Ecto neural progenitor cell (in vitro differentiated cells): ENCODE results near the gene SBDS.
A peak's percentile ranks its signal among the peaks of the same experiment; 100 is the strongest.
"Not testable (repeated sequence)": the region's sequence is repeated elsewhere in the genome, so short reads cannot be mapped to it uniquely, and the experiment has no call there.

Experiments
- DNase-seq: peaks from one replicate; pipeline ENCODE4 v3.0.0-alpha.2; 2018; ENCODE audit warnings: low spot score

SBDS gene

DNA sequence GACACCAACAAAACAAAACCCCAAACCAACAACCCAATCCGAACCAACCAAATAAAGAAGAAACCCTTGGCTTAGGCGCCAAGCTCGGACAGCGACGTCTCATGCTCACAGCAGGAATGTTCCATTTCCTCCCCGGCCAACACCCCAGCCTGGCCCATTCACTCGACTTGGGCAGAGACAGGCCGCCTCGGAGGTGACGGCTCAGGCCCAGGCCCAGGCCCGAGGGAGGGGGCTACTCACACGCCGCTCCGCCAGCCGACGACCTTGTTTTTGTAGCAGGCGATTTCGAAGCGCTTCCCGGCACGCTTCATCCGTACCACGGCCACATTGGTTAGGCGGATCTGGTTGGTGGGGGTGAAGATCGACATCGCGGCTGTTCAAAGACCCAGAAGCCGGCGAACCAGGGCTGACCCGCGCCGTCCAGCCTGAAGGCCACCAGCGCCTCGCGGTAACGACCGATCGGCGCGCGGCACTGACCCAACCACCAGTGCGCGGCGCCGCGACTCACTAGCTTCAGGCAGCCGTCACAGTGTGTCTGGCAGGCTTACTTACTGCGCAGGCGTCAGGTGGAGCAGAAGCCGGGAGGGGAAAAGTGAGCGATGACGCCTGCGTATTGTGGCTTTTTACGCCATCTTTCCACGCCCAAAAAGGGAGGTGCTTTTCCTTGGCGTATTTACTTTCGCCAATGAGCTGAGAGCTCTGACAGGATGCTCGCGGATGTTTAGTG lies at the start of gene SBDS:
SBDS (minus strand) TSS at position 537 of the 727 bp plus-strand sequence; CDS start at position 368, 169 bp downstream.
- DNase-seq: peak; percentile 94

DNA sequence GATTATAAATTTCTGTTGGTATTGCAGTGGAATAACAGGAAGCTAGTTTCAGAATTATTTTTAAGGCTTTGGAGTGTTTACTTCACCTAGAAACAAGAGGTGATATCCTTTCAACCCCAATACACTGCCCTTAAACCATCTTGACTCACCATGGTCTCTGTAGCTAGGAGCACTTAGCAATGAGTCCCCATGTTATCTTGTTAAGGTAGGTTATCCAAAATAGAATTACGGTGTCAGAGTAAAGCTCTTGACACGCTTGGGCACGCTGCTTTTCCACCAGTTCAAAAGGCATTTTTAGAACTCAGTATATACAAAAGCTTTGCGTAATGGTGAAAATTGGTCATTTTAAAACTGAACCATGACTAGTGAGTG lies 48.2 kb upstream of the SBDS start:
- not testable (repeated sequence) for DNase-seq

DNA sequence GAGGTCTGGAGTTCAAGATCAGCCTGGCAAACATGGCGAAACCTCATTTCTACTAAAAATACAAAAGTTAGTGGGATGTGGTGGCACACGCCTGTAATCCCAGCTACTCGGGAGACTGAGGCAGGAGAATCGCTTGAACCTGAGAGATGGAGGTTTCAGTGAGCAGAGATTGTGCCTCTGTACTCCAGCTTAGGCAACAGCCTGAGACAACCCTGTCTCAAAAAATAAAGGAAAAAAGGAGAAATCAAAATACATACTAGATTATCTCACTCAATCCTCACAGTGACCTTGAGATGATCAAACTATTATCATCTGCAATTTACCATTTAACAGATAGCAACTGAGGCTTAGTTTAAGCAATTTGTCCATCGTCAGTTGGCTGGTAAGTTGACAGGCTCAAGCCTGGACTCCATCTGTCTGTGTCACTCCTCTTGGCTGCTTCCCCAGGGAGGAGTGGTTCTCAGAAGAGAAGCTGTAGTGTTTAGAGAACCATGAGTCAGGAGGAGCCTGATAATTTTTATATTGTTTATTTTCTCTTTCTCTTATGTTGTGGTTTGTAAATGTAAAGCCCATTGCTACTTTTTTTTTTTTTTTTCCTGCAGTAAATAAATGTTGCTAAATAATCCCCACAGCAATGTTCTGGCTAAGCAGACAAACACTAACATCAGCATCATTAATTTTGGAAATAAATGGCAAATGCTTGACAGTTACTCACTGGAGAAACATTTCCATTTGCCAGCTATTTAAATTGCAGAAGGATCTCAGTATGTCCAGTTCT lies 47.6 kb upstream of the SBDS start:
- not testable (repeated sequence) for DNase-seq

DNA sequence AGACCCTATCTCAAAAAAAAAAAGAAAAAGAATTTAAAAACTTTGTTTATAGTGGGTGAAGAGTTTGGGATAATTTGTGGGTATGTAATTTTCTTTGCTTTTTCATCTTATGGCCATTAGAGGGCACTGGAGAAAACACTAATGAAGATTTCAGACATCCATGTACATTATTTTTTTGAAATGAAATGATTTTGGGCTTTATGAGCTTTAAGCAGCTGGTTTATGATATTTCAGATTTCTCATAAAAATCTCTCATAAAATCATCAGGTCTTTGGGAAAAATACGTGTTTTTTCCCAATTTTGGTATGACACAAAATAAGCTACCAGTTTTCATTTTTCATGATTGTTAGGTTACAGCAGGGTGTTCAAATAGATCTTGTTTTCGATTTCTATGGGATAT lies 45.4 kb upstream of the SBDS start:
- not testable (repeated sequence) for DNase-seq

DNA sequence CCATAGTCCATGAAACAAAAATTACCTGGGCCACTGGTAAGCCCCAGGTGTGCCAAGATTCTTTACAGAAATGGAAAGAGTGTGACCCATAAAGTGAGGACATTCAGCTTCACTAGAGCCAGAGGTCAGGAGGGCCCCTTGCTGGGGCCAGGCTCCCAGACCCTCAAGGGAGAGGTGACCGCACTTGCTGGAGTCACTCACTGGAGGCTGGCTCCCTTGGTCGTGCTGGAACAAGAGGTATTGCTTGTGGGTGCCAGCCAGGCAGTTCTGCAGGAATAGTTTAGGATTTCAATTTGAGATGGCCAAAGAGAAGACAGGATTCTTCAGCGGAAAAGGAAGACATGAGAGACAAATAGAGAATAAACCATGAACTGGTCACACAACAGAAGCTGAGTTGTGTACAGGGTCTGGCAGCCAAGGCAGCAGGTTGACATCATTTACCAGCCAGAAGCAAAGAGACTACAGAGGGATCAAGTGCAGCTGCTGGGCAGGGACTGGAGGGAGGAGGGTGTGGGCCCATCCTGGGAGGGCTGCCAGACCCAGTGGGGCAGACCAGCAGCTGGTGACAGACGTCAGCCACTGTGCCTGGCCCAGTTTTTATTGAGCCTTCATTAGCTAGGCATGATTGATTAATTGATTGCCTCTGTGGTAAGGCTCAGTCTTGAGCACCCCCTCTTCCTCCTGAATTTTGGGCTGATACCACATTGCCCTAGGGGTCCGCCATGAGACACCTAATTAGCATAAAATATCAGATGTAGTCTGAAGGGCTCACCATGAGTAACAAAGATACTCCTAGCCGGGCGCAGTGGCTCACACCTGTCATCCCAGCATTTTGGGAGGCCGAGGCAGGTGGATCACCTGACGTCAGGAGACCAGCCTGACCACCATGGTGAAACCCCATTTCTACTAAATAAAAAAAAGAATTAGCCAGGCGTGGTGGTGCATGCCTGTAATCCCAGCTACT lies 41.3 kb upstream of the SBDS start:
- not testable (repeated sequence) for DNase-seq

DNA sequence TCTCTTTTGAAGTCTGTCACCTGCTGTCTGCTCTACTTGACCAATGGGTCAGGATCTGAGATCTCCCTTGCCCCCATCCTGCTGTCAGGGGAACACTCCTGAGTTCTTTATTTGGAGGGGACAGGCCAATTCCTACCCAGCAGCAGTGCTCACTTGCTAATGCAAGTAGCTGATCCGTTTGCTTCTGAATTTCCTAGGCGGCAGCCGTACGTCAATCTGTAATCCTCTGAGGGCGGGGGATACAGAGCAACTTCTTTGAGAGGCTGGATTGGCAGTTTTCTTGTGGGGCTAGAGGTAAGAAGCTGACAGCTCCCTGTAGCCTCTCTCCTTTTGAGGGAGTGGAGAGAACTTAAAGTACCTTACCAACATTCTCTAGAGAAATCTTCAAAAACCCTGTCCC lies 37.9 kb upstream of the SBDS start:
- no peak for DNase-seq

DNA sequence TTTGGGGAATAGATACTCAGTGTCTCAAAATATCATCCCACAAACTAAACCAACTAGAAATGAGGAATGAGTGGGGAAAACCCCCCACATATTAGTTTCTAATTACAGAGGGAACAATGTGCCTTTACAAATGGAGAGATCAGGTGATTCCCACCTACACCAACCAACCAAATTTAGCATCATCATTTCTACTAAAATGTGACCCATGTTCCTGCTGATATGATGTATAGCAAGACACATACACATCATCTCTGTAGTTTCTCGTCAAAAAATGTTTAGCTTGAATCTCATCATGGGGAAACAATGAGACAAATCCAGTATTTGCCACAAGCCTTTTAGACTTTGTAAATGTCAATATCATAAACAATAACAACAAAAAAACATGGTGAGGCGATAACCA lies 36.3 kb upstream of the SBDS start:
- DNase-seq: not testable (repeated sequence)

DNA sequence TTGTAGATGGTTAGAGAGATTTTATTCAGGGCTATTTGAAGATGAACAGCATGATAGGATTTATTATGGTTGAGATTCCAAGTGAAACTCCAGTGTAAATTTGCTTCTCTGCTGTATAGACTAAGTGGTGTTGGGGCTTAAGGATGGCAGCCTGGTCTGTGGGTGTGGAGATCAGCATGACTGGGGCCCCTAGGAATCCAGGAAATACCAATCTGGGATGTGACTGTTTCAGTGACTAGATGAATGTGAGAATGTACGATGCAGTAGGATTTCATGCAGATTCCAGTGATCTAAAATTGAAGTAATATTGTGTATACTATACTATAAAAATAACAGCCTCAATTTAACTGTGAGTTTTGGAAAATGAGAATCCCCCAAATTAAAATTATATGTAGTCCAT lies 30.1 kb upstream of the SBDS start:
- DNase-seq: not testable (repeated sequence)

DNA sequence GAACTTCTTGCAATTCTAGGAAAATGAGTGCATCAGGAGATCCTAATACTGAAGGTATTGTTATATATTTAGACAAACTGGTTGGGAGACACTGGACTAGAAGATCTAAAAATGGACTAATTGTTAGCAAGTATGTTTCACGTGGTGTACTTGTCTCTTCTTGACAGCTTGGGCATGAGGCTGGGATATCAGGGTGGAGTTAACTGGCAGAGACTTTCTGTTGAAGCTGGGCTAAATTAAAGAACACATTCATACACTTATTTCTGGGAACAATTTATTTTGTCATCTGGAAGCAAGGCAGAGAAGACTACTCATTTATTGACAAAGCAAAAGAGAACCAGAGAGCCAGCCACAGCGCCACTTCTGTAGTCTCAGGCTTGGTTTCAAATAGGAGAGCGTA lies 27.1 kb upstream of the SBDS start:
- DNase-seq: no peak

DNA sequence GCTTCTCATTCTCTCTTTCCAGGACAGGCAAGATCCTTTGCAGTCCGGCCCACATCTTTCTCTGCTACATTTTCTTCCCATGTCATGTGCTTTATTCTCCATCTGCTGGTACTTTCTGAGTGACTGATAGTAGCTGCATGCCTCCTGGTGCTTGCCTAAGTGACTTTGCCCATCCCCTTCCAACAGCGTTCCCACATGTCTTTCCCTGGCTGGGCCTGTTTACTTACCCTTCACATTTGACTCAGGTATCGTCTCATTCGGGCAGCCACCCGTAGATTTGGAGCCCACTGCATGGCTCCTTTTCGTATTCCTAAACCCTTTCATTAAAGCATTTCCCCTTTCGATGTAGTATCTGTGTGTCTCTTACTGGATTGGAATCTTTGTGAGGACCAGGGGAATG lies 25.9 kb upstream of the SBDS start:
- DNase-seq: no peak

DNA sequence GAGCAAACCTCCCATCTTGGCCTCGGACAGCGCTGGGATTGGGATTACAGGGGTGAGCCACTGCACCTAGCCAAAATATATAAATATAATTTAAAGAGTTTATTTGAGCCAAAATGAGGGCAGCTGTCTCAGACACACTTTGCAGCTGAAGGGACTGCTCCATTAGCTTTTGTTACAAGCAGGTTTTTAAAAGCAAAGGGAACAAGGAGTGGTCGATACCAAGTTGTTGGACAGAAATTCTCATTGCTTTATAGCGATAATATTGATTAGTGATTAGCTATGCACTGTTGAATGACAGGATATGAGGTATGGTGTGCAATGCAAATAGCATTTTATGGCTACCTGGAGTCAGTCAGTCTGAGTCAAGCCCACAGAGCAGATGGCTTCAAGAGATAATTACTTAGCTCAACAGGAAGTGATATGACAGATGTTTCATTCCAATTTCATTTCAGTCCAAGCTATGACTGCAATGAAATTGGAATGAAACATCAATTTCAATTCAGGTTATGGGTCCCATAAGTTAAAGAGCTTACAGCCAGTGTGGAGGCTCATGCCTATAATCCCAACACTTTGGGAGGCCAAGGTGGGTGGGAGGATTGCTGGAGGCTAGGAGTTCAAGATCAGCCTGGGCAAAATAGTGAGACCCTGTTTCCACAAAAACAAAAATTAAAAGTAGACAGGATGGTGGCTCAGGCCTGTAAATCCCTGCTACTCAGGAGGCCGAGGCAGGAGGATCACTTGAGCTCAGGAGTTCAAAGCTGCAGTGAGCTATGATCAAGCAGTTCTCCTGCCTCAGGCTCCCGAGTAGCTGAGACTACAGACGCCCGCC lies 24.4 kb upstream of the SBDS start:
- no peak for DNase-seq

DNA sequence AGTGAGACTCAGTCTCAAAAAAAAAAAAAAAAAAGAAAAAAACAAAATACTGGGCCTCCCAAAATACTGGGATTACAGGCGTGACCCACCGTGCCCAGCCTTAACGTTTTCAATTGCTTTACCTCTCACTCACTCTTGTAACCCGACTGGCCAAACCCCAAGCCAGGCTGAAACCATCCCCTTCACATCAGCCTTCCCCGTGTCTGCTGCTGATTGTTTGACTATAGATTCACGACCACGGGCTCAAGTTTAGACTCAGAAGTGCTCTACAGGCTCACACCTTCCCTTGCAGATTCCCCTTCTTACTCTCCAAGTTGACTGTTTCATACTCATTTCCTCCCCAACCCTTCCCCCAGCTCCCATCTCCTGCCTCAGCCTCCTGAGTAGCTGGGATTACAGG lies 23.6 kb upstream of the SBDS start:
- DNase-seq: no peak

DNA sequence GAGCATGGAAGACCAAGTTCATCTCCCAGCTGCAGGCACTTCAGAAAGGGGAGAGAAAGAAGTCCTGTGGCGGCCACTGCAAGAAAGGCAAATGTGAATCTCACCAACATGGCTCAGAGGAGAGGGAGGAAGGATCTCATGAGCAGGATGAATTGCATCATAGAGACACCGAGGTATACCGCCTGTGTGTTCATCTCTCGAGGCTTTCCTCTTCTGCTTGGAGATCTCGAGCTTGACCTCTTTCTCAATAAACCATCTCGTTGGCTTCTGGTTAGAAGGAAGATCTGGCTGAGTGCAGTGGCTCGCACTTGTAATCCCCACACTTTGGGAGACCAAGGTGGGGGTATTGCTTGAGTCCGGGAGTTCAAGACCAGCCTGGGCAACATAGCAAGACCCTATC lies 22.6 kb upstream of the SBDS start:
- DNase-seq: not testable (repeated sequence)

DNA sequence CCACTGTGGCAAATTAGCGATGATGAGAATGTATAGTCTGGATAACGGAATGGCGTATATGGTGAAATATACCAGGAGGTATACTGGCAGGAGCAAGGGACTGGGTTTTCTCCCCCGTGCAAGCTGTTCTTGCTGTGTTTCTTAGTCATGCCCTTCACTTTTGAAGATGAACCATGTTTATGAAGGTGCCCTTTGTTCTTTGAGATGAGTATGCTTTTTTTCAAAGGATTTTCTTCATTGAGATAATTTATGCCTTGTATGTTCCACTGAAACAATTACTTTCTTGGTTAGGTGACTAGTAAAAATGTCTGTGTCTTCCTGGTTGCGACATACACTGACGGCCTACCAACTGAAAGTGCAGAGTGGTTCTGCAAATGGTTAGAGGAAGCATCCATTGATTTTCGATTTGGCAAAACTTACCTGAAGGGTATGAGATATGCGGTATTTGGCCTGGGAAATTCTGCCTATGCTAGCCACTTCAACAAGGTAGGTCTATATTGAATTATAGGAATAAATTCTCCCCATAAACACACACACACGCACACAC lies 18.8 kb upstream of the SBDS start:
- not testable (repeated sequence) for DNase-seq

DNA sequence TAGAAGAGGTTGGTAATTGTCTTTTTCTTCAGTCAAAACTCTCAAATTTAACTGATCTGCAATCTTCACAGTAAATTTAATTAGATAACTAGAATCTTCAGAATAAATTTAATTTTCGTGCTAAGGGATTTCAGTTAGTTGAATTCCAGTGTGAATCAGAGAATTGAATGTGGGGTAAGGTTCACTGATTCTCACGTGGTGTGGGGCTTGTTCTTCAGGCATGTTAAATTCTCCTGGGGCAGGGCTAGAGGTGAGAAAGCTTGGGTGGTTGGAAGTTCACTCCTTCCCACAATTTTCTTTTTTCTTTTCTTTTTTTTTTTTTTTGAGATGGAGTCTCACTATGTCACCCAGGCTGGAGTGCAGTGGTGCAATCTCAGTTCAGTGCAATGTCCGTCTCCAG lies 14.3 kb upstream of the SBDS start:
- DNase-seq: not testable (repeated sequence)

DNA sequence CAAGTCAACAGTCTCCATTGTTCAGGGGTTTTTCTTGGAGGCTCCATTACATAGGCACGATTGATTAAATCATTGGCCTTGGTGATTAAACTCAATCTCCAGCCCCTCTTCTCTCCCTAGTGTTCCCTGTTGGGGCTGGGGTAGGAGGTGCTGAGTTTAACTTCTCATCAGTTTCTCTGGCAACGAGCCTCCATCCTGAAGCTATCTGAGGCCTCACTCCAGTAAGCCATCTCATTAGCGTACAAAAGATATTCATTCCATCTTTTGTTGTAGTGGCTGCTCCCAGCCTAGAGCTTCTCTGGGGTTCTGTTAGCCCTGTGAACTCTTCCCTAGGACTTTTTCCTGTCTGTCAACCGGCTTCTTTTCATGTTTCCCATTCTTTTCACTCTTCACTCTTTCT lies 12.9 kb upstream of the SBDS start:
- no peak for DNase-seq

DNA sequence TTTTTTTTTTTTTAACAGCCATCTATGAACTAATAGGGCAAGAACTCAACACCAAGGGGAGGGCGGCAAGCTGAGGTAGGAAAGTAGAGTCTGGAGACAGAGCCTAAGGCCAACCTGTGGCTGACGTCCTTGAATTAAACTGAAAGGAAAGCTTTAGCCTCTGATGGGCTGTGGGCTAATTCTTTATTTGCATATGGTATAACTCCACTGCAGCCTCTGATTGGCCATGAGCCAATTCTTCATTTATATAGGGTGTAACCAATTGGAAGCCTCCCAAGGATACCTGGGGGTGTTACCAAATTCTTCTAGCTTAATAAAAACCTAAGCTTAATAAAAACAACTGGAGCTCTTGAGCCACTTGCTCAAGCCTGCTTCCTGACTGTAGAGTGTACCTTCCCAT lies 11.6 kb upstream of the SBDS start:
- no peak for DNase-seq

DNA sequence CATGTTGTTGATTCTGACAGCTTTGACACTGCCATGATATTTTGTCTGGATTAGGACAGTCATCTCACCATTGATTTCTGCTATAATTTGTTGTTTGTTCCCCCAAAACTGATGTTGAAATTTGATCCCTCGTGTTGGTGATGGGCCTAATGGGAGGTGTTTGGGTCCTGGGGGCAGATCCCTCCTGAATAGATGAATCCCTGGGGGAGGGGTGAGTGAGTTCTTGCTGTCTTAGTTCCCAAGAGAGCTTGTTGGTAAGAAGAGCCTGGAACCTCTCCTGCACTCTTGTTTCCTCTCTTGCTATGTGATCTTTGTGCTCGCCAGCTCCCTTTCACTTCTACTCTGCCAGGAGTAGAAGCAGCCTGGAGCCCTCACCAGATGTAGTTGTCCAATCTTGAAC lies 8.8 kb upstream of the SBDS start:
- DNase-seq: not testable (repeated sequence)

DNA sequence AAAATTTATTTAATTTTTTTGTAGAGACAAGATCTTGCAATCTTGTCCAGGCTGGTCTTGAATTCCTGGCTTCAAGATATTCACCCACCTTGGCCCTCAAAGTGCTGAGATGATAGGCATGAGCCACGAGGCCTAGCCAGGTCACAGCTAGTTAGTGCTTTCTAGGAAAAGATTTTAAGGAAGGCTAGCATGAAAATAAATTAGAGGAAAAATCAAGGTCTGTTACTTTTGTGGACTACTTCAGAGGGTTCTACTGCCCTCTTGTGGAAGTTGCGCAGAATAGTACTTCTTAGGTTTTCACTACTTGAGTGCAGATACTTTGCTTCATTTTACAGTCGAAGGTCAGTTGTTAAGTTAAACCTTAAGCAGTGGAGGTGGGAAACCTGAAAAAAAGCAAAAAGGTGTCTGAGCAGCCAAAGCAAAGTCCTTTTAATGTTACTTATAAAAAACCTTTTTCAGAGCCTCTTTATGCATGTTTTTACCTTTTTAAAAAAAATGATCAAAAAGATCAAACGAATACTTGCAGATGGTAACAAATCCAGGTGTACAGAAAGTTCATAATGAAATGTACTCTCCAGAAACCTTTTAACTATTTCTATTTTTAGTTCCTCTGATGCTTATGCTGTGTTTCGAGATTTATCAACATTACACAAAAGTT lies 5.3 kb upstream of the SBDS start:
- not testable (repeated sequence) for DNase-seq

DNA sequence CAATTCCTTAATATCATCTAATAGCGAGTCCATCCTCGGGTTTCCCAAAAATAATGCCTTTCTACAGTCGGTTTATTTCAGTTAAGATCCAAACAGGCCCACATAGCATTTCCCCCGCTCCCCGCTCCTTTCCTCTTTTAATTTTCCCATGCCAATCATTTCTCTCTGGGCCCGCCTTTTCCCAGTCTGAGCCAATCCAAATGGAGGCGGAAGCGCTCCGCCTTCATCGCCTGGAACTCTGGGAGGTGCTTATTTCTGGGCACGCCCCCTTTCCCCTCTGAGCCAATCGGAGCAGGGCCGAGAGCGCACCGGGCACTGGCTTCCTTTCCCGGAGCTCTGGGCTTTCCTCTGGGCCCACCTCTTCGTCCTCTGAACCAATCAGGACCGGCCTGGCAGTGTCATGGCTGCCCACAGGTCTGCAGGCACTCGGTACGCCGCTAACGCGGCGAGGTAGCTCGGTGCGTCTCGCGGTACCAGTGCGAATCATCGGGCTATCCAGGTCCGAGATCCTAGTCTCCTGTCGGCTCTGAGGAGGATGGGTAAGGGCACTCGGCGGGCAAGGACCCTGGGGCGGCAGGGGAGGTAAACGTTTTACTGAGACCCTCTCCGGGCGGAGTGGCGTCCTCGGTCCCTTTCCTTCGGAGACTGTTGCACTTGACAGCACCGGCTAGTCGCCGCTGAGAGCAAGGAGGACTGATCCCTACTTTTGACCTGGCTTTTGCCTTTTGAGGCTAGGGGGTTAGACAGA lies 1.2 kb upstream of the SBDS start, which contains the start of gene TYW1:
TYW1 (plus strand) TSS at position 390 of the 748 bp plus-strand sequence; CDS start at position 536, 146 bp downstream.
- DNase-seq: peak; percentile 98
